Measurements from ENCODE around the gene GPR52.
"Not testable (repeated sequence)": the region's sequence is repeated elsewhere in the genome, so short reads cannot be mapped to it uniquely, and the experiment has no call there.

GPR52 gene

GRCh38 chr1:174447866-174448530, at the start of gene GPR52:
Gene GPR52, plus strand, starts transcription at chr1:174447964. Its CDS starts 148 bp downstream, at chr1:174448112.
- in situ Hi-C loops (cut with MboI; ENCODE audit: low sequenced_read_pairs): no loop called here

DNA sequence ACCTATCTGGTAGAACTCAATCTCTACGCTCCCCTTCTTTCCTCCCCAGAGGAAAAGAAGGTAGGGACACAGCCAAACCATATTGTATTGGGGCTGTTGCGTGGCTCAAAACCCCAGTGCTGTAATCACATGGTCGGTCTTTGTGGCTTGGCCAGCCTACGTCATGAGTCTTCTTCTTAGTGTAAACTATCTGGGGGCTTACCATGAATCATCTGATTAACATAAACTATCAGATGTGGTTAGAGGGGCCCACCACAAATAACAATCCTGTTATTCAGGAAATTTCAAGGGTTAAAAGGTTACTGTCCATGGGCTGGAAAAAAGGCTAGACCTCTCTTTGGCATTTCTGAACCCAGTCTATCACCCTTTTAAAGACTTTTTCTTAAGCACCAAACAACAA, 49.5 kb upstream of the GPR52 start:
- in situ Hi-C loops (cut with MboI; ENCODE audit: low sequenced_read_pairs): no loop called here

DNA sequence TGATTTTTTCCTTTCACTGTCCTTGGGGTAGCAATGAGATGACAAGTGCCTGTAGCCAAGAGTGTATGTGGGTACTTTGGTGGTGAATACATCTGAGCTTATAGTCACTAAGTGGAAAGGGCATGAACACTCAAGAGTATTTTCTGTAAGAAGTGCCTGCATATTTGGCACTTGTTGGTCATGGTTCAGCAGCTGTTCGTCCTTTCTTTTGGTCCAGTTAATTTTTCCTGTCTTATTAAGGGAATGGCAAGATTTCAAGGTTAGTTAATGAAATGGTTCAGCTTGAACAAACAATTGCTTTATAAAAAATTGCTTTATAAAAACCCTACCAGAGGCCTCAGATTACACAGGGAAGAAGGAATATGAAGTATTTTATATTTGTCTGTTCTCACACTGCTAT, 48.6 kb upstream of the GPR52 start:
- in situ Hi-C loops (cut with MboI; ENCODE audit: low sequenced_read_pairs): no loop called here

GRCh38 chr1:174401075-174401474, 46.7 kb upstream of the GPR52 start:
- in situ Hi-C loops (cut with MboI; ENCODE audit: low sequenced_read_pairs): no loop called here

DNA sequence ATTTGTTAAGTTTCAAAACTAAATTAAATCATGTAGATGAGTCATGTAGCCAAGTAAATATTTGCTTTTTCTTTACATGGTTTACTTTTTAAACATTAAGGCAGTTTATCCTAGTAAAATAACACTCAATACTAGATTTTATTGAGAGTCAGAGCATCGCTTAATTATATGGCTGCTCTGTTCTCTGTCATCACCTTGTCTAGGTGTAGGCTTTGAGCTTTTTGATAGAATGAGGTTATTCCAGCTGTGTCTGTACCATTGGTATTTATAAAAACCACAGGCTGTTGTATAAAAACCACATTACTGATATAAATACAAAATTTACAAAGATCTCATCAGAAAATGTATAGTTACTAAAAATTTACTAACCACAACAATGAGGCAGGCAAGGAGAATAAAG, 42.5 kb upstream of the GPR52 start:
- in situ Hi-C loops (cut with MboI; ENCODE audit: low sequenced_read_pairs): no loop called here

DNA sequence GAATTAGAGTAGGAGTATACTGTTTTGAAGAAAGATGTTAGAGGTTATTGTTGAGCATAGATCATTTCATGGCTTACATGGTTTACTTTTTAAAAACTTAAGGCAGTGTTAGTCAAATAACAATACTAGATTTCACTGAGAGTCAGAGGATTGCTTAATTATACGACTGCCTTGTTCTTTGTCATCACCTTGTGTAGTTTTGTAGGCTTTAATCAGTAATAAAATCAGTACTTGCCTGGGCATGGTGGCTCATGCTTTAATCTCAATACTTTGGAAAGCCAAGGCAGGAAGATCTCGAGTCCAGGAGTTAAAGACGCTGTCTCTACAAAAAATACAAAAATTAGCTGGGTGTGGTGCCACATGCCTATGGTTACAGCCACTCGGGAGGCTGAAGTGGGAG, 41.3 kb upstream of the GPR52 start:
- in situ Hi-C loops (cut with MboI; ENCODE audit: low sequenced_read_pairs): no loop called here

DNA sequence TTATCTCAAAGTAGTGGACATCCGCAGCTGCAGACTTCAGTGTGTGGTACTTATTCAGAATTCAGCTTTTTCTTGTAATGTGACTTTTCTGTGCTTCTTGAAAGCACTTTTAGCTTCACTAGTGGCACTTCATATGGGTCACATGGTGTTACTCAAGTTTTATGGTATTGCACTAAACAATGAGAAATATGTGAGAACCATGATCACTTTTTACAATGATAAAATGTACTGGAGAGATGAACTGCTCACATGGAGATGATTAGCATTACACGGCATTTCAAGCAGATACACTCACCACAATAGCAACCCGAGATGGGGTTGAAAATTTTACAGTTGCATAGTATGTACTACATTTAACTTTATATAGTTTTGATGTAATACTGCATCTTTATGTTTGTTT, 40.1 kb upstream of the GPR52 start:
- in situ Hi-C loops (cut with MboI; ENCODE audit: low sequenced_read_pairs): no loop called here

GRCh38 chr1:174408146-174408545, 39.6 kb upstream of the GPR52 start:
- in situ Hi-C loops (cut with MboI; ENCODE audit: low sequenced_read_pairs): no loop called here

DNA sequence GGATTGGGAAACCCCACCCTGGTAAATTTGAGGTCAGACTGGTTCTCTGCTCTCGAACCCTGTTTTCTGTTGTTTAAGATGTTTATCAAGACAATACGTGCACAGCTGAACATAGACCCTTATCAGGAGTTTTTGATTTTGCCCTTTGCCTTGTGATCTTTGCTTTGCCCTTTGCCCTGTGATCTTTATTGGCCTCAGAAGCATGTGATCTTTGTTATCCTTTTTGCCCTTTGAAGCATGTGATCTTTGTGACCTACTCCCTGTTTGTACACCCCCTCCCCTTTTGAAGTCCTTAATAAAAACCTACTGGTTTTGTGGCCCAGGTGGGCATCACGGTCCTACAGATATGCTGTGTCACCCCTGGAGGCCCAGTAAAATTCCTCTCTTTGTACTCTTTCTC, 38.0 kb upstream of the GPR52 start:
- in situ Hi-C loops (cut with MboI; ENCODE audit: low sequenced_read_pairs): not testable (repeated sequence)

DNA sequence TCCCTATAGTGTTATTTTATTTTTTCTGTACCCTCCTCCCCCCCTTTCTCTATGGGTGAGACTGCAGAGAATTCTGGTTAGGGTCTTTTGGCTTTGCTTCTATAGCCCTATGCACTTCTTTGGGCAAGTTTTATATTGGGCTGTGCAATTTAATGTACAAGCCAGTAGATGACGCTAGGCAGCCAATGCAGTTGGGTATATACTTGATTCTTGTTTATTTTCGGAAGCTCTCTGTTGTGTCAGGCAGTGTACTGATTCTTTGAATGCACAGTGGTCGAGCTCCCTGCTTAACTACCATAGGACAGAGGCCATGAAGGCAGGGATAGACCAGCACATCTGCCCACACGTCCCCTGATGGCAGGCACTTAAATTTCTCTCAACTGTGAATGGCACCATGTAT, 34.1 kb upstream of the GPR52 start:
- in situ Hi-C loops (cut with MboI; ENCODE audit: low sequenced_read_pairs): no loop called here

DNA sequence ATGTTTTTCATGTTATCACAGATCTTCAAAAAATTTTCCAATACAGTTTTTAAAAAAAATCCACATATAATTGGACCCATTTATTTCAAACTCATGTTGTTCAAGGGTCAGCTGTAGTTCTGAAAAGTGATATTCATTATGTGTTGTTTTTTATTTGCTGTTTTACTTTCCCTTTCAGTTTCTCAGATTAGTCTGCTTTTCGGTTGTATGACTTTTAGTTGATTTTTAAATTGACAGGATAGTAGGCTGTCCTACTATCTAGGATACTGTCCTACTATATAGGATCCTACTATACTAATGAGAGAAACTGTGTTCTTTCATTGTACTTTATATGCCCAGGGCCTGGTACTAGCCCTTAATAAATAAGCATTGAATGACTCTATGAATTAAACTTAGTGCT, 33.6 kb upstream of the GPR52 start:
- in situ Hi-C loops (cut with MboI; ENCODE audit: low sequenced_read_pairs): no loop called here

DNA sequence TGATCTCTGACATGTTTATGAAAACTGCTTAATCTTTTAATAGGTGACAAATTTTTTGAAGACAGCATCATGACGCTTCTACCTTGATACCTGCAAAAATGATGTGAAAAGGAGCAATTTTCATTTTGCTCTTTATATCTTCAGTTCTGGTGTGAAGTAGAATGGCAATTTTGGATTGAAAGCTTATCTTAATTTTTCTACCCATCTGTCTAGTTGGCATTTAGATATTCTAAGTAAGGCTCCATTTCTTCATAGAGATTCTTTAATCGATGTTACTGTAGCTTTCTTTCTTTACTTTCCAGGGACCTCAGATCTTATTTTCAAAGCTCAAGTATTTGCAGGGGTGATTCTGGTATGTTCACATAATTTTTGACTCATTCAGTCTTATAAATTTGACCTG, 32.3 kb upstream of the GPR52 start:
- in situ Hi-C loops (cut with MboI; ENCODE audit: low sequenced_read_pairs): no loop called here

GRCh38 chr1:174417921-174418320, 29.8 kb upstream of the GPR52 start:
- in situ Hi-C loops (cut with MboI; ENCODE audit: low sequenced_read_pairs): no loop called here

GRCh38 chr1:174425121-174425520, 22.6 kb upstream of the GPR52 start:
- in situ Hi-C loops (cut with MboI; ENCODE audit: low sequenced_read_pairs): no loop called here

GRCh38 chr1:174426153-174426552, 21.6 kb upstream of the GPR52 start:
- in situ Hi-C loops (cut with MboI; ENCODE audit: low sequenced_read_pairs): no loop called here

GRCh38 chr1:174428033-174428432, 19.7 kb upstream of the GPR52 start:
- in situ Hi-C loops (cut with MboI; ENCODE audit: low sequenced_read_pairs): no loop called here

DNA sequence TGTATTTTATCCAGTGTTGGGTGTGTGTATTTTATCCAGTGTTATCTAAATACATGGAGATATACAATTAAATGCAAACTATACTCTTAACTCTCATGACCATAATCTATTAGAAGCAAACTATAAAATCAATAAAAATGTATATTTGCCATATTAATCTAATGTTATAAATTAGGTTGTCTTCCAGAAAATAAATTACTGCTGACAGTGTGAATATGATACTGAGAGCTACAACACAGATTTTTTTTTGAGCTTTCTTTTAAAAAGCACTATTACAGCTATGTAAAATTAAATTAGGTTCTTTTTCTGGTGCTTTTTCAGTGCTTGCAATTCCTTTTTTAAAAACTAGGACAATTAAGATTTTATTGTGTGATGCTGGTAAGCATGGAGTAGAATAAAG, 19.0 kb upstream of the GPR52 start:
- in situ Hi-C loops (cut with MboI; ENCODE audit: low sequenced_read_pairs): no loop called here

DNA sequence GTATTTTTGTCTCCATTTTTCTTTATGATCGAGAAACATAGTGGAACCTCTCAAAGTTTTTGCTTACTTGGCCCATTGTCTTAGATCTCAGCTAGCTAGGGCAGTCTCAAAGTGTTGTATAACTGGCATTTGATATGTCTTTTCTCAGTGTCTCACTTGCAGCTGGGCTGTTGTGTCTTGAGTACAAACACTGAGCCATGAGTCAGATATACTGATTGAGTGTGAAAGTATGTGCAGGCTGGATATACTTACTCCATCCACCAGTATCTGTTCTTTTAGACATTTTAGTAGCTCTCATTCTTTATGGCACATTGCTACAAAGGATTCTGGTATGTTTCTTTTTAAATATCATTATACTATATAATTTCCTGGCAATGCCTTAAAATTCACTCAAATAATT, 14.3 kb upstream of the GPR52 start:
- in situ Hi-C loops (cut with MboI; ENCODE audit: low sequenced_read_pairs): no loop called here

GRCh38 chr1:174445351-174445750, 2.4 kb upstream of the GPR52 start:
- in situ Hi-C loops (cut with MboI; ENCODE audit: low sequenced_read_pairs): no loop called here

DNA sequence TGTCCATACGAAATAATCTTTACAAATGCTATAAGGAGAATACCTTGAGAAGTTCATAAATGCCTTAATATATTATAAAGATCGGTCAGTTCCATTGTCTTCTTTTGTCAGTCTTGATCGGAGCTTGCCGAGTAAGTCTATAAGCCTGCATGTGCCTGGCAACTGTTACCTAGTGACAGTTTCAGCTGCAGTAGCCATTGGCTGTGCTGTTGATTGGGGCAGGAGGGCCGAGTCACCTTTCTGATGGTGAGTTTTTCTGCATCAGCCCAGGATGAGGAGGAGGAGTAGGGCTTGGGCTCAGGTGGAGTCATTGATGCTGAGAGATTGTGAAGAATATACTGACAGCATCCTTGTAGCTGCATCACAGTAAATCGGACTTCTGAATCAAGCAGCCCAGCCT, 1.9 kb upstream of the GPR52 start:
- in situ Hi-C loops (cut with MboI; ENCODE audit: low sequenced_read_pairs): no loop called here

DNA sequence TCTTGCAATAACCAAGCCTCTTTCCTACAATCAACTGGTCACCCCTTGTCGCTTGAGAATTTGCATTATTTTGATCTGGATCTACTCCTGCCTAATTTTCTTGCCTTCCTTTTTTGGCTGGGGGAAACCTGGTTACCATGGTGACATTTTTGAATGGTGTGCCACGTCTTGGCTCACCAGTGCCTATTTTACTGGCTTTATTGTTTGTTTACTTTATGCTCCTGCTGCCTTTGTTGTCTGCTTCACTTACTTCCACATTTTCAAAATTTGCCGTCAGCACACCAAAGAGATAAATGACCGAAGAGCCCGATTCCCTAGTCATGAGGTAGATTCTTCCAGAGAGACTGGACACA, 743 bp downstream of the GPR52 start:
- in situ Hi-C loops (cut with MboI; ENCODE audit: low sequenced_read_pairs): no loop called here

DNA sequence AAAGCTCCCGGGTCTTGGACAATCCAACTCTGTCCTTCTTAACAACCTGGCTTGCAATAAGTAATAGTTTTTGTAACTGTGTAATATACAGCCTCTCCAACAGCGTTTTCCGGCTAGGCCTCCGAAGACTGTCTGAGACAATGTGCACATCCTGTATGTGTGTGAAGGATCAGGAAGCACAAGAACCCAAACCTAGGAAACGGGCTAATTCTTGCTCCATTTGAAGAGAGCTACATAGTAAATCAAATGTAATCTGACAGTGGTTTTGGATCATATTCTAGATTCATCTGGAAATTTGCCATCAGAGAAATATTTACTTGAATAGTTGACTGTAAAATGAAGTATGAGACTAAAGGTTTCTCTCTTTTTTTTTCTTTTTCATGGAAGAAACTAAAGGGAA, 1.2 kb downstream of the GPR52 start:
- in situ Hi-C loops (cut with MboI; ENCODE audit: low sequenced_read_pairs): no loop called here

DNA sequence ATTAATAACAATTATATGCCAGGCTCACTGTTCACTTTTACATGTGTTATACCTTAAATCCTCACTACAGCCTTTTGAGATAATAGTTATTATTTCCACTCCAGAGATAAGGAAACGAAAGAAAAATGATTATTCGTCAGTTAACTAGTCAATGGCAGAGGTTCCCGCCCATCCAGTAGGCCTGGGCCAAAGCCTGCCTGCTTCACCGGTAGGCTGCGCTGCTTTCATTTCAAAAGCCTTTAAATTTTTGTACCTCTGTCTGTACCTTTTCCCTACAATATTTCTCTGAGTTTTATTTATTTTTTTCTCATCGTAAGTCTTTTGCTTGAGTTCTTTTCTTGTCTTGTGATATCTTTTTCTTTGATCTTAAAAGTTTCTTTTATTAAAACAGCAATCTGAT, 3.6 kb downstream of the GPR52 start:
- in situ Hi-C loops (cut with MboI; ENCODE audit: low sequenced_read_pairs): no loop called here

DNA sequence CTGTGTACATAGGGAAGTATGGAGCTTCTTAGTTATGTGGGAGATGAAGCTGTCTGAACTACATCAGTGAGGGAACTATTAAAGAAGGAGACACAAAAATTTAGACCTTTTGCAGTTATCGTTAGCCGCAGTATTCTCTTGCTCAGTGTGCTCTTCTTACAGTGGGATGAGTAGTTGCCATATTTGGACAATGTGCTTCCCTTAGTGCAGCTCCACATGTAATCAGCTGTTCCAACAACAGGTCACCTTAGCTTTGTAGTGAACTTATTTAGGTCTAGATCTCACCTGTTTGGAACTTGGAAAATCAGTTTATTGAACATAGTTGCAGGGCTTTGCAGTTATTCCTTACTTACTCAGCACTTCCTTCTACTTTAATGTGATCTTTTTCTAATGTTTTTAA, 18.1 kb downstream of the GPR52 start:
- in situ Hi-C loops (cut with MboI; ENCODE audit: low sequenced_read_pairs): no loop called here

Measured in hTERT RPE-1 (cell line).